HEK293T (cell line): Measurements from ENCODE around the gene C3orf52.

Experiments
- BHLHE40 ChIP-seq: fragments of 450-650 bp; IDR thresholded peaks from 2 replicates; pipeline ENCODE4 v1.6.1; 2016; ENCODE audit warnings: mild to moderate bottlenecking, moderate library complexity, borderline replicate concordance
- ELF4 ChIP-seq: fragments of 450-650 bp; IDR thresholded peaks from 2 replicates; pipeline ENCODE4 v1.6.1; 2017; ENCODE audit warnings: antibody characterized with exemption
- FOXA1 ChIP-seq: fragments of 450-650 bp; IDR thresholded peaks from 2 replicates; pipeline ENCODE4 v1.6.1; 2016; ENCODE audit warnings: mild to moderate bottlenecking
- FOXK2 ChIP-seq: fragments of 450-650 bp; IDR thresholded peaks from 2 replicates; pipeline ENCODE4 v1.6.1; 2016; ENCODE audit warnings: mild to moderate bottlenecking
- FOXM1 ChIP-seq: fragments of 450-650 bp; IDR thresholded peaks from 2 replicates; pipeline ENCODE4 v1.6.1; 2017; ENCODE audit warnings: mild to moderate bottlenecking, borderline replicate concordance
- HDGF ChIP-seq: fragments of 450-650 bp; IDR thresholded peaks from 2 replicates; pipeline ENCODE4 v1.6.1; 2017; ENCODE audit warnings: antibody characterized with exemption, borderline replicate concordance
- LEF1 ChIP-seq: fragments of 450-650 bp; IDR thresholded peaks from 2 replicates; pipeline ENCODE4 v1.6.1; 2017; ENCODE audit warnings: mild to moderate bottlenecking, borderline replicate concordance
- SP1 ChIP-seq: fragments of 450-650 bp; IDR thresholded peaks from 2 replicates; pipeline ENCODE4 v1.6.1; 2017
- SUZ12 ChIP-seq: fragments of 450-650 bp; IDR thresholded peaks from 2 replicates; pipeline ENCODE4 v1.6.1; 2016; ENCODE audit warnings: mild to moderate bottlenecking
- TARDBP ChIP-seq: fragments of 450-650 bp; IDR thresholded peaks from 2 replicates; pipeline ENCODE4 v1.6.1; 2016
- TF ChIP-seq, protein P1 (sequence below): fragments of 450-650 bp; IDR thresholded peaks from 2 replicates; pipeline ENCODE4 v1.6.1; 2016

DNA sequence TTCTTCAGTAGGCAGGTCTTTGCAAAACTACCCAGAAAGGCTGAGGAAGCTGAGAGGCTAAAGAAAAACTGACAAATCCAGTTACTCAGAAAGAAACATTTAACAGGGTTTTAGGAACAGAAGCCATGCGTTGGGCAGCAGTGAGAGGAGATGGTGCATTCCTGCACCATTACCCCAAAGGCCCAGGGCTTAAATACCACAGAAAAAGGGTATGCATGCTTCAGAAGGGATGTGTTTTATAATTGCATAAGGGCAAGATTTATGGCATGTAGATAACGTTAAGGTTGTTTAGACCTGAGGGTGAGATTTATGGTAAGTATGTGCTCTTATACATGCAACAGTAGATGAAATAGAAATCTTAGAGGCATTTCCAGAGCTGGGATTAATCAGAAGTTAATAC, 10.0 kb downstream of the C3orf52 start:
- no peak for TF ChIP-seq TARDBP
- no peak for TF ChIP-seq BHLHE40
- no peak for TF ChIP-seq HDGF
- TF ChIP-seq FOXM1, result no peak
- no peak for TF ChIP-seq SP1
- no peak for TF ChIP-seq SUZ12
- no peak for TF ChIP-seq FOXA1
- no peak for TF ChIP-seq ELF4
- TF ChIP-seq, protein P1, sequence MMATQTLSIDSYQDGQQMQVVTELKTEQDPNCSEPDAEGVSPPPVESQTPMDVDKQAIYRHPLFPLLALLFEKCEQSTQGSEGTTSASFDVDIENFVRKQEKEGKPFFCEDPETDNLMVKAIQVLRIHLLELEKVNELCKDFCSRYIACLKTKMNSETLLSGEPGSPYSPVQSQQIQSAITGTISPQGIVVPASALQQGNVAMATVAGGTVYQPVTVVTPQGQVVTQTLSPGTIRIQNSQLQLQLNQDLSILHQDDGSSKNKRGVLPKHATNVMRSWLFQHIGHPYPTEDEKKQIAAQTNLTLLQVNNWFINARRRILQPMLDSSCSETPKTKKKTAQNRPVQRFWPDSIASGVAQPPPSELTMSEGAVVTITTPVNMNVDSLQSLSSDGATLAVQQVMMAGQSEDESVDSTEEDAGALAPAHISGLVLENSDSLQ, result peak; percentile 42; the same call in 1 of the 2 replicates
- no peak for TF ChIP-seq FOXK2
- no peak for TF ChIP-seq LEF1
